Measurements from ENCODE around the gene MVB12B.

MVB12B gene

GRCh38 chr9:126505697-126506346, 179.2 kb downstream of the MVB12B start:
- no peak overlapping the region for H3K4me3 ChIP-seq (ENCODE audit: low read depth in 1 of 2, low read length in 2 of 2)
- H3K9me3 ChIP-seq (ENCODE audit: low read length): no peaks in the 10 kb centered on the region
- H3K4me1 ChIP-seq (ENCODE audit: insufficient read depth, low read length): peaks cover 5% of the 10 kb centered on the region
- no peak overlapping the region for H3K9ac ChIP-seq (ENCODE audit: low read length)
- H3K36me3 ChIP-seq (ENCODE audit: insufficient read depth, low read length): no peaks in the 10 kb centered on the region
- no peak overlapping the region for H3K27ac ChIP-seq (ENCODE audit: low read depth, low read length)
- peaks cover 4 to 7% of the 10 kb centered on the region in 2 donors for H3K27me3 ChIP-seq (ENCODE audit: control insufficient read depth in 1 of 2, insufficient read depth in 2 of 2, low read length in 2 of 2)

GRCh38 chr9:126506361-126507317, 180.0 kb downstream of the MVB12B start:
- H3K27me3 ChIP-seq (ENCODE audit: control insufficient read depth in 1 of 2, insufficient read depth in 2 of 2, low read length in 2 of 2): peaks cover 4 to 7% of the 10 kb centered on the region in 2 donors
- H3K27ac ChIP-seq (ENCODE audit: low read depth, low read length): no peak overlapping the region
- H3K36me3 ChIP-seq (ENCODE audit: insufficient read depth, low read length): no peaks in the 10 kb centered on the region
- H3K9ac ChIP-seq (ENCODE audit: low read length): no peak overlapping the region
- no peaks in the 10 kb centered on the region for H3K4me1 ChIP-seq (ENCODE audit: insufficient read depth, low read length)
- H3K9me3 ChIP-seq (ENCODE audit: low read length): no peaks in the 10 kb centered on the region
- no peak overlapping the region for H3K4me3 ChIP-seq (ENCODE audit: low read depth in 1 of 2, low read length in 2 of 2)

GRCh38 chr9:126507318-126508109, 180.9 kb downstream of the MVB12B start:
- no peak overlapping the region for H3K4me3 ChIP-seq (ENCODE audit: low read depth in 1 of 2, low read length in 2 of 2)
- peaks cover 4 to 12% of the 10 kb centered on the region in 2 donors for H3K27me3 ChIP-seq (ENCODE audit: control insufficient read depth in 1 of 2, insufficient read depth in 2 of 2, low read length in 2 of 2)
- H3K36me3 ChIP-seq (ENCODE audit: insufficient read depth, low read length): no peaks in the 10 kb centered on the region
- no peaks in the 10 kb centered on the region for H3K4me1 ChIP-seq (ENCODE audit: insufficient read depth, low read length)
- no peaks in the 10 kb centered on the region for H3K9me3 ChIP-seq (ENCODE audit: low read length)
- no peak overlapping the region for H3K9ac ChIP-seq (ENCODE audit: low read length)
- no peak overlapping the region for H3K27ac ChIP-seq (ENCODE audit: low read depth, low read length)

- Histone ChIP-seq H3K4me3 (ENCODE audit: low read depth in 1 of 2, low read length in 2 of 2) (no peak overlapping the region), H3K4me1 (ENCODE audit: insufficient read depth, low read length) (no peaks in the 10 kb centered on the region), H3K27me3 (ENCODE audit: control insufficient read depth in 1 of 2, insufficient read depth in 2 of 2, low read length in 2 of 2) (peaks cover 4 to 17% of the 10 kb centered on the region in 2 donors), H3K36me3 (ENCODE audit: insufficient read depth, low read length) (no peaks in the 10 kb centered on the region), H3K9ac (ENCODE audit: low read length) (no peak overlapping the region), H3K9me3 (ENCODE audit: low read length) (no peaks in the 10 kb centered on the region), H3K27ac (ENCODE audit: low read depth, low read length) (no peak overlapping the region)
These were observed 181.6 kb downstream of the MVB12B start for GRCh38 chr9:126508171-126508591.

DNA sequence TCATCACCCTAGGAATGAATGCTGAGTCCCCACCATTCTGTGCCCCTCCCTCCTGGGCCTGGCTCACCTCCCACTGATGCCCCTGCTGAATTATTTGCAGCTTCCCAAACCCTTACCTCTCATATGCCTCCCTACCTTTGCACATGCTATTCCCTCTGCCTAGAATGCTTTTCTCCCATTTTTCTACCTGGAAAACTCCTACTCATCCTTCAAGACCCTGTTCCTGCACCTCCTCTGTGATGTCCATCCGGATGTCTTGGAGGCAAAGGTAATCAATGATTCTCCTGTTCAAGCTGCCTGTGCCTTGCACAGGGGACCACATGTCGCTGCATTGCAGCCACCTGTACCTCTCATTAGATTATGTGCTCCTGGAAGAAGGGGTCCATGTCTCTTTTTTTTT, 182.3 kb downstream of the MVB12B start:
- no peak overlapping the region for H3K27ac ChIP-seq (ENCODE audit: low read depth, low read length)
- no peak overlapping the region for H3K9ac ChIP-seq (ENCODE audit: low read length)
- no peaks in the 10 kb centered on the region for H3K4me1 ChIP-seq (ENCODE audit: insufficient read depth, low read length)
- H3K9me3 ChIP-seq (ENCODE audit: low read length): no peaks in the 10 kb centered on the region
- H3K36me3 ChIP-seq (ENCODE audit: insufficient read depth, low read length): no peaks in the 10 kb centered on the region
- H3K27me3 ChIP-seq (ENCODE audit: control insufficient read depth in 1 of 2, insufficient read depth in 2 of 2, low read length in 2 of 2): peaks cover 4 to 24% of the 10 kb centered on the region in 2 donors
- H3K4me3 ChIP-seq (ENCODE audit: low read depth in 1 of 2, low read length in 2 of 2): no peak overlapping the region

DNA sequence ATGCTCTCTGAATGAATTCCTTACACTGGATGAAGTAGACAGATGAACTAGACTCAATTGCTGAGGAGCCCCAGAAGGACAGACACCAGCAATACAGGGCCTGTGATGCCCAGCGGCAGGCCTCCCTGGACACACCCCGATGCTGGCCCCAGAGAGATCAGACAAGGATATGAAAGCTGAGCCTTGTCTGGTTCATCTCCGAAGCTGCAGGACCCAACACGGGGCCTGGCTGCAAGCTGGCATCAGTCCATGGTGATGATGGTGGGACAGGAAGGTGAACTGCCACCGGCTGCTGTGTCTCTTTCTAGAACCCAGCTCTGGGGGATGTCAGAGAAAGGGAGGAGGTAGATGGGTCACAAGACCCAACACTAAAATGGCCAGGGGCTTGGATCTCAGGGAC, 183.1 kb downstream of the MVB12B start:
- H3K4me3 ChIP-seq (ENCODE audit: low read depth in 1 of 2, low read length in 2 of 2): no peak overlapping the region
- peaks cover 6 to 32% of the 10 kb centered on the region in 2 donors for H3K27me3 ChIP-seq (ENCODE audit: control insufficient read depth in 1 of 2, insufficient read depth in 2 of 2, low read length in 2 of 2)
- no peak overlapping the region for H3K9ac ChIP-seq (ENCODE audit: low read length)
- H3K36me3 ChIP-seq (ENCODE audit: insufficient read depth, low read length): no peaks in the 10 kb centered on the region
- H3K4me1 ChIP-seq (ENCODE audit: insufficient read depth, low read length): no peaks in the 10 kb centered on the region
- H3K9me3 ChIP-seq (ENCODE audit: low read length): no peaks in the 10 kb centered on the region
- no peak overlapping the region for H3K27ac ChIP-seq (ENCODE audit: low read depth, low read length)

DNA sequence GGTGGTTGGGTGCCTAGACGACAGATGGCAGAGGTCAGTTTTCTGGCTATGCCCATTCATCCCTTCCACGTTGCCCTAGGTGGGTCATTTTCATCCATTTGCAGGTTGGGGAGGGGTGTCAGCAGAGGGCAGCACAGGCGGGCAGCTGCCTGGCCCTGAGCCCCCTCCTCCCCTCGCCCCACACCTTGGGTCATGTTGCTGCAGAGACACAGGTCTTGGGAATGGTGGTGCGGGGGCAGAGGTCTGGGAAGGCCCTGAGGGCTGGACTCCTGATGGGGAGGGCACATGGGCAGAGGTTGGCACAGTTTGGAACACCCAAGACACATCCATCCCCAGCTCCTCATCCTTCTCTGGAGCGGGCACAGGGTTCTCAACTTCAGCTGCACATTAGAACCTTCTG, 183.9 kb downstream of the MVB12B start:
- Histone ChIP-seq H3K27me3 (ENCODE audit: control insufficient read depth in 1 of 2, insufficient read depth in 2 of 2, low read length in 2 of 2) (peaks cover 13 to 40% of the 10 kb centered on the region in 2 donors), H3K27ac (ENCODE audit: low read depth, low read length) (no peak overlapping the region), H3K4me3 (ENCODE audit: low read depth in 1 of 2, low read length in 2 of 2) (no peak overlapping the region), H3K9ac (ENCODE audit: low read length) (no peak overlapping the region), H3K9me3 (ENCODE audit: low read length) (no peaks in the 10 kb centered on the region), H3K4me1 (ENCODE audit: insufficient read depth, low read length) (no peaks in the 10 kb centered on the region), H3K36me3 (ENCODE audit: insufficient read depth, low read length) (no peaks in the 10 kb centered on the region)

DNA sequence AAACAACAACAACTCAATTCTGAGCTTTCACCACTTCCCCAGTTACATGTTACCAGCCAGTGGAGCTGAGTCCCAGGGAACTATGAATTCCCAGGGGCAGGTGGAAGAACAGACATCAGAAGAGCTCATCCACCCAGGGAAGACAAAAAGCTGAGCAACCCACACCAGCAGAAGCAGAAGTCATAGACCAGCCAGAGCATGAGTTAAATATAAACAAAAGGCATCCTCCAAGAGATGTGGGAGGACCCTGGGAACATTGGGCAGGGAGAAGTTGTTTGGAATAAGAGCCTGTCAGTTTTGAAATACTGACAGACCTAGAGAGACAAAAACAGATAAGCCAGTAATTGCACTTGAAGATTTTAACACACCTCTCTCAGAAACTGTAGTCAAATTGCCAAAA, 184.8 kb downstream of the MVB12B start:
- H3K9ac ChIP-seq (ENCODE audit: low read length): no peak overlapping the region
- no peaks in the 10 kb centered on the region for H3K9me3 ChIP-seq (ENCODE audit: low read length)
- H3K4me1 ChIP-seq (ENCODE audit: insufficient read depth, low read length): peaks cover 1% of the 10 kb centered on the region
- H3K4me3 ChIP-seq (ENCODE audit: low read depth in 1 of 2, low read length in 2 of 2): no peak overlapping the region
- H3K27ac ChIP-seq (ENCODE audit: low read depth, low read length): no peak overlapping the region
- H3K36me3 ChIP-seq (ENCODE audit: insufficient read depth, low read length): no peaks in the 10 kb centered on the region
- H3K27me3 ChIP-seq (ENCODE audit: control insufficient read depth in 1 of 2, insufficient read depth in 2 of 2, low read length in 2 of 2): peaks cover 14 to 46% of the 10 kb centered on the region in 2 donors

DNA sequence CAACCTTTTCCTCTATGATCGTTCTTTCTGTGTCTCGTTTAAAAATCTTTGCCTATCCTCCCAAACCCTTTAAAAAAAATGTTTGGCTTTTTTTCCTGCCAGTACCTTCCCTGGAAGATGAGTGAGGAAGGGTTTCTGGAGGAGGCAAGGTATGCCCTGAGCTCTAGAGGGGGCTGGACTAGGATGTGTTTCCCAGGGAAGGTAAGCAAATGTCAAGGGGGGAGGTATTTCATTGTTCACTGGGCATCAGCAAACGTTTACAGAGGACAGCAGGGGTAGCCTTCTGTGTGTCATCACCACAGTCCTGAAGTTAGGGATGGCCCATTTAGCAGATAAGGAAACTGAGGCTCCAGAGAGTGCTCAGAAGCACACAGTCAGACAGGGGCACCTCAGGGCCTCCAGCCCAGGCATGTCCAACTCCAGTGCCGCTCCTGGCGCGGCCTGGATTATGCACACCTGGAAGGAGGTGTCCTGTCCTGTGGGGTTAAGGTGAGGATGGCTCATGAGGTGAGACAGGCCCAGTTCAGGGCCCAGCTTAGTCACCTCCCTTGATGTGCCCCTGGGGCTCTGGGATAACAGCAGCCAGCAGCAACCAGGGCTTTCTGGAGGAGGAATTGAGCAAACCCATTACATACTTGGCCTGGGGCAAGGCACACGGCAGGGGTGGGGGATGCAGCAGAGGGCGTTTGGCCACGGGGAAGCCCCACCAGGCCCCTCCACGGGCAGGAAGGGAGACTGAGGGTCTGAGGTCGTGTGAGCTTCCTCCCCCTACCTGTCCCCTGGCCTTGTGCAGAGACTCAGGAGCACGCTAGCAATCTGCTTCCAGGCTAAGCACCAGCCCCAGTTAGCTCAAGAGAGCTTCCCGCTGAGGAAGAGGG, 186.8 kb downstream of the MVB12B start:
- peaks cover 4% of the 10 kb centered on the region for H3K9me3 ChIP-seq (ENCODE audit: low read length)
- H3K27me3 ChIP-seq (ENCODE audit: control insufficient read depth in 1 of 2, insufficient read depth in 2 of 2, low read length in 2 of 2): peaks cover 34 to 66% of the 10 kb centered on the region in 2 donors
- H3K4me3 ChIP-seq (ENCODE audit: low read depth in 1 of 2, low read length in 2 of 2): no peak overlapping the region
- H3K4me1 ChIP-seq (ENCODE audit: insufficient read depth, low read length): peaks cover 12% of the 10 kb centered on the region
- H3K9ac ChIP-seq (ENCODE audit: low read length): no peak overlapping the region
- no peak overlapping the region for H3K27ac ChIP-seq (ENCODE audit: low read depth, low read length)
- no peaks in the 10 kb centered on the region for H3K36me3 ChIP-seq (ENCODE audit: insufficient read depth, low read length)

DNA sequence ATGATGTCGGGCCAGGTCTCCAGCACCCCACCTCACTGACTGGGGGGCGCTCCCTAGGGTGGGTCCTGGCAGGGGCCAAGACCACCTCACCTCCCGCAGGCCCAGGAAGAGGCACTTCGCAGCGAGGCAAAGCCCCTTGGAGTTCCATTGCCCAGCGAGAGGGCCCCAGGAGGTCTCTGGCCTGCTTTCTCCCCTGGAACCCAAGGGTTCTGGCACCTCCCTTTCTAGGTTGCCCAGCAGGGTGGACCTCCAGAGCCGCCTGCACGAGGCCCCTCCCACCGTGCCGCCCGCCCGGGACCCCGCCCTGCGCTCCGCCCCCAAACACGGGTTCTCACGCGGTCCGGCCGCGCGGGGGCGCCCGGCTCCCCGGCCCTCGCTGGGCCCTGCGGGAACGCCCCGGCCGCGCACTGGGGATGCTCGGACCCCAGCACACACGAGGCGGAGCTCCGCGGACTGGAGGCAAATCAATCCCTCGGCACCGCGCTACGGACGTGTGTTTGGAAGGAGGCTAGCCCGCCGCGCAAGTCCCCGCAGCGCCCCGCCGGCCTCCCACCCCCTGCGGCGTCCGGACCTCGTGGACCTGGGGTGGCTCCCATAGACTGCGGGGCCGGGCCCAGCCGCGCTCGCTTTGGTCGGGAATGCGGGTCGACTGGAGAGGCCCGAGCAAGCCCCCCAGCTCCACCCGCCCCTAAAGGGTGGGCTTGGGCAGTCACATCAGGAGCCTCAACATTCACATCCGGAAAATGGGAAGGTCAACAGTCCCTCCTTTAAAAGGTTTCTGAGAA, 187.6 kb downstream of the MVB12B start:
- Histone ChIP-seq H3K4me1 (ENCODE audit: insufficient read depth, low read length) (peaks cover 12% of the 10 kb centered on the region), H3K36me3 (ENCODE audit: insufficient read depth, low read length) (no peaks in the 10 kb centered on the region), H3K9me3 (ENCODE audit: low read length) (peaks cover 4% of the 10 kb centered on the region), H3K9ac (ENCODE audit: low read length) (no peak overlapping the region), H3K27me3 (ENCODE audit: control insufficient read depth in 1 of 2, insufficient read depth in 2 of 2, low read length in 2 of 2) (peaks cover 38 to 75% of the 10 kb centered on the region in 2 donors), H3K4me3 (ENCODE audit: low read depth in 1 of 2, low read length in 2 of 2) (no peak overlapping the region), H3K27ac (ENCODE audit: low read depth, low read length) (no peak overlapping the region)
